8988T (cell line): ENCODE results near the gene BTNL8.

Source experiments
- DNase-seq: peaks from one replicate; pipeline ENCODE4 v3.0.0; 2011

The BTNL8 gene, protein sequence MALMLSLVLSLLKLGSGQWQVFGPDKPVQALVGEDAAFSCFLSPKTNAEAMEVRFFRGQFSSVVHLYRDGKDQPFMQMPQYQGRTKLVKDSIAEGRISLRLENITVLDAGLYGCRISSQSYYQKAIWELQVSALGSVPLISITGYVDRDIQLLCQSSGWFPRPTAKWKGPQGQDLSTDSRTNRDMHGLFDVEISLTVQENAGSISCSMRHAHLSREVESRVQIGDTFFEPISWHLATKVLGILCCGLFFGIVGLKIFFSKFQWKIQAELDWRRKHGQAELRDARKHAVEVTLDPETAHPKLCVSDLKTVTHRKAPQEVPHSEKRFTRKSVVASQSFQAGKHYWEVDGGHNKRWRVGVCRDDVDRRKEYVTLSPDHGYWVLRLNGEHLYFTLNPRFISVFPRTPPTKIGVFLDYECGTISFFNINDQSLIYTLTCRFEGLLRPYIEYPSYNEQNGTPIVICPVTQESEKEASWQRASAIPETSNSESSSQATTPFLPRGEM

DNA sequence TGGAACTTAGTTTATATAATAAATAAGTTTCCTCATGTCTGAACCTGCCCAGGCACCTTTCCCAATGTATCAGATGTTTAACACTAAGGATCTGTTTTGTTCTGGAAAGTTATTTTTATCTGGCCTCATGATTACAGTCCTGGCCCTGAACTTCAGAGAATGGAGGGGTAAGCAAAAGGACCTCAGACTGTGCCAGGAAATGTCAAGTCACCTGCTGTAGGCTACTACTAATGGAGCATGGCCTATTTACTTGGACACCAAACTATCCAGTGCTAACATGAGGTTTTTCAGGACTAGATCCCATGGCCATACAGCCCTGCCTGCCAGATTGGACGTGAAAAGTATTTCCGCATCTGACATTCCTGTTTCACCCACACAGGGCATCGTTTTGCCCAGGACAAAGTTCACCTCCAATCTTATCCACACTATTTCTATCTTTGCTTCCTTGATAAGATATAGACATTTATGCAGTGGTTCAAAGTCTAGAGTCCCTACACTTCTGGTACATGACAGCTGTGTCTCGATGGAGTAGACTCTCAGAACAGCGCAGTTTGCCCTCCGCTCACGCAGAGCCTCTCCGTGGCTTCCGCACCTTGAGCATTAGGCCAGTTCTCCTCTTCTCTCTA is at the start of gene BTNL8:
TSS of gene BTNL8 (plus strand) at position 539 of the 626 bp plus-strand sequence. CDS start 152 bp downstream, outside the sequence.
- no peak for DNase-seq

DNA sequence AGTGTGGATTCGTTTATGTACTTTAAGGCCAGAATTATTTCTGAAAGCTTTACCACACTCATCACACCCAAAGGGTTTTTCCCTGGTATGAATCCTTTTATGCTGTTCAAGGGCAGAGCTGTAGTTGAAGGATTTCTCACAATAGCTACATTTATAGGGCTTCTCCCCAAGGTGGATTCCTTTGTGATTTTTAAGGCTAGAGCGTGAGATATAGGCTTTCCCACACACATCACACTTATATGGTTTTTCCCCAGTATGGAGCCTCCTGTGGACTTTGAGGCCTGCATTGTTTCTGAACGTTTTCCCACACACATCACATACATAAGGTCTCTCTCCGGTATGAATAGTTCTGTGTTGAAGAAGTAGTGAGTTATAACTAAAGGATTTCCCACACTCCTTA is 49.1 kb upstream of the BTNL8 start:
- DNase-seq, result no peak

DNA sequence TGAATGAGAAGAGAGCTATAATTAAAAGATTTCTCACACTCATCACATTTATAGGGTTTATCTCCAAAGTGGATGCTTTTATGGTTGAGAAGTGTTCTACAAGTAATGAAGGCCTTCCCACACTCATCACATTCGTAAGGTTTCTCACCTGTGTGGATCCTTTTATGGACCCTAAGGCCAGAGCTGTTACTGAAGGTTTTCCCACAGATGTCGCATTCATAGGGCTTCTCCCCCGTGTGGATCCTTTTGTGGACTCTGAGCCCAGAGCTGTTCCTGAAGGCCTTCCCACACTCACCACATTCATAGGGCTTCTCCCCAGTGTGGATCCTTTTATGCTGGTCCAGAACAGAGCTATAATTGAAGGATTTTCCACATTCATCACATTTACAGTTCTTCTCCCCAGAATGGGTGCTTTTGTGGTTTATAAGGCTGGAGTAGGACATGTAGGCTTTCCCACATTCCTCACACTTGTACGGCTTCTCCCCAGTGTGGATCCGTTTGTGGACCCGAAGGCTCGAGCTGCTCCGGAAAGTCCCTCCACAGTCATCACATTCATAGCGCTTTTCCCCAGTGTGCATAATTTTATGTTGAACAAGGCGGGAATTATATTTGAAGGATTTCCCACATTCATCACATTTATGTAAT is 48.4 kb upstream of the BTNL8 start:
- DNase-seq, result no peak

DNA sequence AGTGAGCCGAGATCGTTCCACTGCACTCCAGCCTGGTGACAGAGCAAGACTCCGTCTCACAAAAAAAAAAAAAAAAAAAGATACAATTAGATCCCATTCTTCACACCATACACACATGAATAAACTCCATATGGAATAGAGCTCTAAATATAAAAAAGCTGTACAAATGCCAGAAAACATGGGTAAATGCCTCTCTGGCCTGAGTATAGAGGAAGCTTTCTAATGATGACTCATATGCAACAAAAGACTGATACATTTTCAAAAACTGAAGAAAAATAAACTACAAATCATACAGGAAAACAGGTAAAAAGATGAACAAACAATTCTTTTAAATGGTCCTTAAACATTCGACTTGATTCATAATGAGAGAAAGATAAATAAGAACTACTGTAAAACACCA is 46.5 kb upstream of the BTNL8 start:
- no peak for DNase-seq

DNA sequence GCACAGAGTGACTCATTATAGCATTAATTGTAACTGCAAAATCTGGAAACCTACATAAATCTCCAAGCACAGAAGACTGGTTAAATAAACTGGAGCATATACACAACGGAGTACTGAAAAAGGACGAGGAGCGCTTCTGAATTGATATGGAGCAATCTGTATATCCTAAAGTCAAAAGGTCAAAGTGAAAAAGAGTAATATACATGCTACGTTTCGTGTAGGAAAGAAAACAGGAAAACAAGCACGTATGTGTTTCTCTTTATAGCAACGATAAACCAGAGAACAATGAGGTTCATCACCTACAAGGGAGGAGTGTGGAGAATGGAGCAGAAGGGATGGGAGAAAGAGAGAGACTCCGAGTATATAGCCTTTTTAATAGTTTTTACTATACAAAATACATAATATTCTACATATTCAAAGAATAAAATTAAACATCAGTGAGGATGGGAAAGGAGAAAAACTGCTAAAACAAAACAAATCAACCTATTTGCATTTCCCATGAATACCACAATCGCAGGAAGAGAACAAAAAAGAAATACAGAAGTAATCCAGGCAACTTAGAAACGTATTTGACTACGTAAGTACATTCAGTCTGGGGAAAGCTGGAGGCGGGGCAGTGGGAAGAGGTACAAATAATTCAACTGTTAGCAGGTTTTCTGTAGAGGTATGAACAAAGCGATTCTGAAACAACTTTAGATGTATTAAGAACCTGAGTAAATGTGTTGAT is 45.7 kb upstream of the BTNL8 start:
- no peak for DNase-seq

DNA sequence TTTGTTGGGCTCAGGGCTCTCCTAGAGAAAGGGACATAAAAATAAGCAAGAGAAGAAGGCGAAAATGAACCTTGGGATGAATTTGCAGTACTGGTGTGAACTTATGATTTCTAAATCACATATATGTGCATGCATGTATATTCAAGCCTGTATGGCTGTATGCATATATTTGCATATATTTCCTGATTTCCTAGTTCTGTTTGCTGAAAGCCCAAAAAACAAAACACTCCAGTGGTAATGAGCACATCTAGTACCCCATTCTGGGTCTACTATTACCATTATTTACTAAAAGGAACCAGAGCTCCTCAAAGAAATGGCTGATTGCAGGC is 45.1 kb upstream of the BTNL8 start:
- no peak for DNase-seq

DNA sequence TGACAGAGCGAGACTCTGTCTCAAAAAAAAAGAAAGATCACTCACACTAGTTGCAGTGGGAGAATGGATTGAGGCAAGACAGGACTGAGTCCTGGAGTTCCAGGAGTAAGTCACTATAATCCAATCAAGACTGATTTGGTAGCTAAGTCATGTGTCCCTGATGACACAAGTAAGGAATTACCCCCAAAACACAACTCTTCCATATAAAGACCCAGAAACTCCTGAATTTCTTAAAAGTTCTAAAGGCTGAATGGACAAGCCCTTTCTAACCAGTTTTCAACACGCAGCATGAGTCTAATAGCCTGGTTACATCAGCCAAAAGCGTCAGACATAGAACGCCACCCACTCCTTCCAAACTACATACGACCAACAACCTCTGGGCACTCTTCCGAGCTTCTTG is 40.4 kb upstream of the BTNL8 start:
- DNase-seq, result no peak

DNA sequence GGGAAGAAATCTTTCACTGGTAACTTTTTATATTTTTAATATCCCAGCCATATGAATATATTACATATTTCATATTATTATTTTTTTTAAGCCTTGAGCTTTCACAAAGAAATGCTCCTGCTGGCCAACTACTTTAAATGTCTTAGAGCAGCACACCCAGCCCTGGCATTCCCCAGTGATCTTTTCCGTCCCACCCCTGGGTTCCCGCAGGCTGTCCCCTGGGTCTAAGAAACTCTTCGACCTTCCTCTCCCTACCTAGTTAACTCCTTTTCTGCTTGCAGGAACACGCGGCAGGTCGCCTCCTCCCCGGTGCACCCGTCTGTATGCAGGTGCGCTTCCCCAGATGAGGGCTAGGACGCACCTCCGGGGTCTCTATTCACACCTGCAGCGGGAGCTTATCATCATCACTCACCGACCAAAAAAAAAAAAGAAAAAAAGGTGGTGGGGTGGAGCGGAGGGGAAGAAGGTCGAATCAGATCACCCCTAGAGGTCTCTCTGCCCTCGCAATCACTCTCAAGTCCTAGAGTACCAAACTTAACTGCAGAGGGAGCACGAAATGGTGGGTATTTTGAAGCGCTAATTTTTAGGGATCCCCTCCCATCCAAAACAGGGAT is 38.6 kb upstream of the BTNL8 start:
- DNase-seq, result no peak

DNA sequence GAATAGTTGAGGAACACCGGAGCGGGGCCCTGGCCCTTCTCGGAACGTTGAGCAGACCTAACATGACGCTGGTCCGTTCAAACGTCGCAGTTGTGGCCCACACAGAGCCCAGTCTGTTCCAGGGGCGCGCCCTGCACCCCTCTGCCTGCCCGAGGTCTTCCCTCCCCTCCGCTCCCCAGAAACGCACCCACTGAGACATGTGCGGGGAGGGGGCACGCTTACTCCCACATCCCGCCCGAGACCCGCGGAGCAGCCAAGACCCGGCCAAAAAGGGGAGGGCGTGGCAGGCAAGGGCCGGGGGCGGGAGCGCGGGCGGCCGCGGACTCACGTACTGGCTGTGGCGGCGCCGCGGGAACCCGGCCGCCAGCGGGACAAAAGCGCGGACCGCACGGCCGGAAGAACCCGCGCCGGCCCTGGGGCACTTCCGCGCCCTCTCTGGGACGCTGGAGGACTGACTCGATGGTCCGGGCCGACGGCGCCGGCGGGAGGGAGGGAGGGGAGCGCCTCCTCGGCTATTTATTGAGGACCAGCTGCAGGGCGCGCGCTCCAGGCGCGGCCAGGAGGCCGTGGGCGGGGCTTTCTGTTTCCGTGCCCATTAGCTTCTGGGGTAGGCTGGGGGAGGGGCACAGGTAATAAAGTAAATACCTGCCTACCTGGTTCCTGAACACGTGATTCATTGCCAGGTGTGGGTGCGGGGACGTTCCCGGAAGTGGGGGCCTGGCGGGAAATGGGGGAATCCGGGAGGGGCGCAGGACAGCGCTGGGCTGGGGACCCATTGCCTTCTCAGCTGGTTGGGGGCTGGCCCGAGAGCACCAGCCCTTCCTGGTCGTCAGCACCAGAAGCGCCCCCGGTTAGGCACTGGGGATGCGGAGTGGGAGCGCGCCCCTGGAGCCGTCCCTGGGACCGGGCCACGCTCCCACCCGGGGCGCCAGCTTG is 37.8 kb upstream of the BTNL8 start, which contains the start of gene ZFP62:
TSS of gene ZFP62 (minus strand) at position 390 of the 936 bp plus-strand sequence. CDS start at position 333, 57 bp downstream.
- peak; percentile 82 for DNase-seq

DNA sequence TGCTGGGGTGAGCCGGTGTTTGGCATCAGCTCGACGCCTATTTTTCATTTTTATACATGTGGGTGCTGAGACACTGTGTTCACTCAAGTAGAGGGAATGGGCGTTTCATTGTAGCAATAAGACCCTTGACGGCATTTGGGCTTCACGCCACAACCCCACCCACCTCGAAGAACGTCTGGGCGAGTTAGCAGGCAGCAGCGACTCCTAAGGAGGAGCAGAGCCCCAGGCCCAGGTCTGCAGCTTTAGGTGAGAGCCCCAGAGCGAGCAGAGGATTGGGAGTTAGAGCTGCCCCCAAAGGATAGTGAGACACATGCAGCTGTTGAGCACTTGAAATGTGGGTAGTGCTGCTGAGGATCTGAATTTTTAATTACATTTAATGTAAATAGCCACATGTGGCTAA is 36.3 kb upstream of the BTNL8 start:
- DNase-seq, result no peak

DNA sequence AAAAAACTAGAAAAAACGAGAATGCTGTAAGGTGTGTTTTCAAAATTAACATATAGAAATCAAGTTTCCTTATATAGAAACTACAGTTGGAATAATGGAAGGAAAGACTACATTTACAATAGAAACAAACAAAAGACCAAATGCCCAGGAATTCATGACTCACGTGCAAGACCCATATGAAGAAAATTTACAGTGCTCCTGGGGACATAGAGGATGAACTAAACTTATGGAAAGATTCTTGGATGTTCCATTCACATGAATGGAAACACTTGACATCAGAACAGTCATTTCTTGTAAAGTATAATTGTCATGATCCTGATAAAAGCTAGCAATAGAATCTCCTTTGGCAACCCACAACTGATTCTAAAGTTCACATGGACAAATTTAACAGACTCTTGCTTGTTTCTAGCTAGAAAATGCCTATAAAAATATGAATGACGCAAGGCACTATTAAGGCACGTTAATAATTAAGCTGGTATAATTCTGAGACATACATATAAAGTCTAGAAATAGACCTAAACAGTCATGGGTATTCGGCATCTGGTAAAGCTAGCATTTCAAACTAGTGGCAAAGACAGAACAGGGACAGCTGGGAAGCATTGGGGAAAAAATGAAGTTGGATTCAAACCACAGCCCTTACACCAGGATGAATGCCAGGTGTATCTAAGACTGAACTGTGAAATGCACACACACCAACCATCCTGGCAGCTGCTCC is 32.8 kb upstream of the BTNL8 start:
- DNase-seq, result no peak

DNA sequence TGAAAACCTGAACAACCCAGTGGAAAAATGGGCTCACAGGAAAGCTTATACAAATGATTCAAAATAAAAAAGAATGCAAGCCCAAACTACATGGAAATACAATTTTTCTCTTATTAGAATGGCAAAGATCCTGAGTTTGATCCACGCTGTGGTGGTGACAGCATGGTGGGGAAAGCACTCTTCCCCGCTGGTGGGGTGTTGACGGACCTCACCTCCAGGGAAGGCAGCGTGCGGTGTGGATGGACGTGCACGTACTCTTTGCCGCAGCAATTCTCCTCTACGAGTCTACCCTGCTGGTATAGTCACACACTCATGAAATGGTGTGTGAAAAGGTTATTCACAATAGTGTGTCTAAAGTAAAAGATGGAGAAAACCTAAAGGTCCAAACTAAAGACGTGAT is 32.0 kb upstream of the BTNL8 start:
- no peak for DNase-seq

DNA sequence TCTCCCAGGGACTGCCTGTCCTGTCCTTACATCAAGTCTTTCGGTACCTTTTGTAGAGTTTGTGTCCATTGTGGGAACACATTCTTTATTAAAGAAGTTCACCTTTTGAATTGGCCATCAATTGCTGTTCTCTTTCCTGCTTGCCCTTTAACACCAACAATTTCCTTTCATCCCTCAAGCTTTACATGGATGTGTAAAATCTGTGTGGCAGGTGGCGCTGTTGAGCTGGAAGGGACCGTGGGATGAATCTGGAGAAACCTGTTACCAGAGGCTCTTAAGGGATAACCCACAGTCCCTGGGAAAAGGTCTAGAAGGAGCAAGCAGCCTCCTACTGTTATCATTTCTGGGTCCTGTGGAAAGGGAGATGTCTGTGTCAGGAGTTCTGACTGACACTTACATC is 30.0 kb upstream of the BTNL8 start:
- DNase-seq, result peak; percentile 51

DNA sequence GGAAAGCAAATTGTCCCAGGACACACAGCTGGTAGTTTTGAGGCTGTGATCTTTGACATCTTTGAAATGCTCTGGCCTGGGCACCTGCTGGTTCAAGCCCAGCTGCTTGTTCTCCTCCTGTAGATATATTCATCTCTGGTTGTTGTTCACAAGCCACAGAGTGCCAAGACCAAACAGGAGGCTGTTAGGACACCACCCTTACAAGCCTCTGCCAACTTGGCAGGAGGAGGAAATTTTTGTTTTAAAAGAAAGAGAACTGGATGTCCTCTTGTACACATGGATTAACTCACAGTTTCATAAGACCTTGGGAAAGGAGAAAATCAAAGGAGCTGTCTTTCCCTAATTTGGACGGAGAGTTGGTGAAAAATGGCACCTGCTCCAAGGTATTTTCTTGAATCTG is 29.4 kb upstream of the BTNL8 start:
- no peak for DNase-seq

DNA sequence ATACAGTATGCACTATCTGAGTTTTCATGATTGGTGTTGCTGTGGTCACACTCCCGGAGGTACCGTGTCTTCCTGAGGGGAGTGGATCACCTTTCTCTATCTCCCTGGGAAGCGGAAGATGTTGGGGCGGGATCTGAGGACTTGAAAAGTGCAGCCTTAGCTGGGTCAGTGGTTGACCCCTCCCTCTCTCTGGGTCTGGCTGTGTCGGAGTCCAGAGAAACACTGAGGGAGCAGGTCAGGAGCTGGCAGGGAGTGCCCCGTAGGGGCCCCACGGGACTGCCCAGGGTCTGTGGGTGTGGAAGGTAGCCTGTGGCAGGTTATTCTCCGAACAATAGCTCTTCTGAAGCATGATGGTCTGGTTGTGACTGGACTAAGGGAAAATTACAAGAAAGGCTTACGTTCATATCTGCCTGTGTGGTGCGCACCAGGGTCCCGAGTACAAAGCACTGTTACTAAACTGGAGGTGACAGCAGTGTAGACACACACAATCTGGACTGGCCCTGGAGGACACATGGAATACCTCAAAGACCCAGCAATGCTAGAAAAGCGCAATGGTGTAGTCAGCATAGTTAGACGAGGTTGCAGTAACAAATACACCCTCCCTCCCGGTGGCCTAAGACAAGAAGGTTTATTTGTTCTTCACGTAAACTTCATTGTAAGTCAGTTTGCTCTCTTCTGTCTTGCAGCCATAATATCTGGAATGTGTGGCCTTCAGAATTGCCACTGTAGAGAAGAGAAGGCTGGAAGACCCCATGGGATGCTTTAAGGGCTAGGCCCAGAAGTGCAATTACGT is 28.5 kb upstream of the BTNL8 start:
- DNase-seq, result no peak

DNA sequence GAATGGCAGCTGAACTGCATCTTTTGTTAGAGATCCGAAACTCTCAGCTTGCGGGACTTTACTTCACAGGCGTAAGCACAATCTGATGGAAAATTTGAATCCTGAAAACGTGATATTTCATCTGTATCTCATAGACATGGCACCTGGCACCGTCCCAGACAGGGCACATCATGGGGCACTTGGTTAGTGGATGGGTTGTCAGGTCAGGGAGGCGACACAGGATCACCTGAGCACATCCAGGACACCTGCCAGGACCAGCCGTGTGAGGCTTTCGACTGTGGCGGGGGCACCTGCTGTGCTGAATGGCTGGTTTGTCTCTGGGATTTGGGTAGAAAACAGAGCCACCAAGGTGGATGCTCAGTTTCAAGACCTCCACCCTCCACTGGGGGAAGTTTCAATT is 26.5 kb upstream of the BTNL8 start:
- no peak for DNase-seq

DNA sequence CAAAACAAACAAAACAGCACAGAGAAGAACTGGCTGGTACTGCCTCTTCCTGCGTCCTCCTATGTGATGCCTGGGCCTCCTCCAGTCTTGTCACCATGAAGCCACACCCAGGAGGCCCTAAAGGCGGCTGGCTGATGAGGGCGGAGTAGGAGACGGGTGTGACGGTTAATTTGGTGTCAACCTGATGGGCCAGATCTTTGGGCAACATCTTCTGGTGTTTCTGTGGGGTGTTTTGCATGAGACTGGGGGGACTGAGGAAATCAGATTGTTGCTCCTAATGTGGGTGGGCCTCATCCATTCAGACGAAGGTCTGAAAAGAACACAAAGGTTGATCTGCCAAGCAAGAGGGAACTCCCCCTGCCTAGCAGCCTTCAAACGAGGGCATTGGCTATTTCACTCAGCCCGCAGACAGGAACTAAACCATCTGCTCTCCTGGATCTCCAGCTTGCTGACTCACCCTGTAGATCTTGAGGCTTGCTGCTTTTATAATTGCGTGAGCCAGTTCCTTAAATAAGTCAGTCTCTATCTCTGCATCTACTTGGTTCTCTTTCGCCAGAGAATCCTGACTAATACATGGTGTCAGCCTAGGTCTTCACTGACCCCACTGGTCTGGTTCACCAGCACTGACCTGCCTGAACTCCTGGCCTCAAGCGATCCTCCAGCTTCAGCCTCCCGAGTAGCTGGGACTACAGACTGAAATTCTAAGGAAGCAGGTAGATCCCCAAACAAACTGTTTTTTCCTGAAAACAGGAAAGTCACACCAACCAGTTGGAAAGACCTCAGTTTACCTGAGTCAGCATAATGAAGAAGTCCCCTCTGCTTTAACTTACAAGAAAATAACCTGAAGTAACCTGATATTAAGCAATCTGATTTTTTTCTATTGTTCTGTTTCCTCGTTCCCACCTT is 25.1 kb upstream of the BTNL8 start:
- no peak for DNase-seq

DNA sequence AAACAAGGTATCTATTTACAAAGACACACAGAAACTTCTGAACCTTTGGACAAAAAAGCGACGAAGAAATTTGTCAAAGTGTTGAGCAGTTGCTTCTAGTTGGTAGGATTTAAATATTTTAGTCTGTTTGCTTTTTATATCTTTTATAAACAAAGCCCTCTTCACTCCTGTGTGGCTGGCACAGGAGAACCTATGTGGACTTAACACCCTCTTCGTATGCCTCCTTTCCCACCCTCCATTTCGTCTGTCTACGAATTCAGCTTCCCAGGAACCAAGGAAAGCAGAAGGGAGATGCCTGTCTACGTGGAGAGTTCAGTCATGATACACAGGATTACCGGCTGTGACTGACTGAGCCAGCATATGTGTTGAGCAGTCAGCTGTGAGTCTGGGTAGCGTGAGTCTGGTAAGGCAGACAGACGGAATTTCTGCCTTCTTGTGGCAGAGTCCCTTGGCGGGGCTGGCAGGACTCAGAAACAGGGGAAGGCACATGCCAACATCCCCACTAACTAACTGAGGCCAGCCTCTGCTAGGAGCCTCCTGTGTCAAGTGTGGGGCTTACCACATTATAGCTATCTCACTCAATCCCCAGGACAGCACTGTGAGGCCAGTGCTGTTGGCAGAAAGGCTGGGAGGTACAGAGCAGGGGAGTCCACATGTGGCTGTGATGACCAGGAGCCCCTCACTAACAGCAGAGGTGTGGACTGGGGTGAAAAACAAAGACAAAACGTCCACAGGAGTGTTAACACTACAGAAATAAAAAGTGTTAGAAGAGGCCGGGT is 24.0 kb upstream of the BTNL8 start:
- no peak for DNase-seq
